ENCODE results near the gene BTBD8. TPM values are rescaled to one million over a fixed set of nuclear protein-coding genes. Genes with fewer than 3 reads are reported as not detected.

Gene BTBD8
- total and polyA plus RNA-seq, 3 donors from 2014 or later: 4.5 to 15.3 (median 14.6) TPM

DNA sequence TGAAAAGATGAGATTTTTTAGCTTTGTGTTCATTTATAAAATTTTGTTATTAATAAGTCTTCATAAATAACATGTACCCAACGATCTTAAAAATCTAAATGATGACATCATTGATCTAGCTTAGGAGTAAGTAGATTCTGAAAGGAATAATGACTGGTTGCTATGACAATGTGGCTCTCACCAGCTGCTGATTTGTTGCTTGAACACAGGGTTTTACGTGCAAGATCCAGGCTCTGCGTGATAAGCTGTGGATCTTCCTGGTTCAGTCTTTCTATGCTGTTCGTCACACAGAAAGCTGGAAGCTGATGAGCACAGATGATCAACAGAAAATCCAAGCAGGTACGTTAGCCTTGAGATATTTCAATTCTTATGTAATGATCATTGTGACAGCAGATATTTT is 88.5 kb downstream of the BTBD8 start:
- Histone ChIP-seq H3K36me3 (ENCODE audit: low read depth, missing control alignments) (no peaks in the 10 kb centered on the region), H3K4me1 (no peaks in the 10 kb centered on the region), H3K27me3 (no peaks in the 10 kb centered on the region), H3K4me3 (no peak overlapping the region), H3K27ac (no peak overlapping the region), H3K9me3 (no peaks in the 10 kb centered on the region)
- intact Hi-C loops (cut with DNase I; ENCODE audit: low total_unique reads): no loop called here
- WGBS, 2 donors: 49 to 58% methylated on average over 5 of the region's 5 CpGs
- no peak for DNase-seq
- TF ChIP-seq, protein P1, sequence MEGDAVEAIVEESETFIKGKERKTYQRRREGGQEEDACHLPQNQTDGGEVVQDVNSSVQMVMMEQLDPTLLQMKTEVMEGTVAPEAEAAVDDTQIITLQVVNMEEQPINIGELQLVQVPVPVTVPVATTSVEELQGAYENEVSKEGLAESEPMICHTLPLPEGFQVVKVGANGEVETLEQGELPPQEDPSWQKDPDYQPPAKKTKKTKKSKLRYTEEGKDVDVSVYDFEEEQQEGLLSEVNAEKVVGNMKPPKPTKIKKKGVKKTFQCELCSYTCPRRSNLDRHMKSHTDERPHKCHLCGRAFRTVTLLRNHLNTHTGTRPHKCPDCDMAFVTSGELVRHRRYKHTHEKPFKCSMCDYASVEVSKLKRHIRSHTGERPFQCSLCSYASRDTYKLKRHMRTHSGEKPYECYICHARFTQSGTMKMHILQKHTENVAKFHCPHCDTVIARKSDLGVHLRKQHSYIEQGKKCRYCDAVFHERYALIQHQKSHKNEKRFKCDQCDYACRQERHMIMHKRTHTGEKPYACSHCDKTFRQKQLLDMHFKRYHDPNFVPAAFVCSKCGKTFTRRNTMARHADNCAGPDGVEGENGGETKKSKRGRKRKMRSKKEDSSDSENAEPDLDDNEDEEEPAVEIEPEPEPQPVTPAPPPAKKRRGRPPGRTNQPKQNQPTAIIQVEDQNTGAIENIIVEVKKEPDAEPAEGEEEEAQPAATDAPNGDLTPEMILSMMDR (IDR thresholded peaks at IDR 0.05): no peak
- TF ChIP-seq POLR2A (IDR thresholded peaks at IDR 0.05): no peak

DNA sequence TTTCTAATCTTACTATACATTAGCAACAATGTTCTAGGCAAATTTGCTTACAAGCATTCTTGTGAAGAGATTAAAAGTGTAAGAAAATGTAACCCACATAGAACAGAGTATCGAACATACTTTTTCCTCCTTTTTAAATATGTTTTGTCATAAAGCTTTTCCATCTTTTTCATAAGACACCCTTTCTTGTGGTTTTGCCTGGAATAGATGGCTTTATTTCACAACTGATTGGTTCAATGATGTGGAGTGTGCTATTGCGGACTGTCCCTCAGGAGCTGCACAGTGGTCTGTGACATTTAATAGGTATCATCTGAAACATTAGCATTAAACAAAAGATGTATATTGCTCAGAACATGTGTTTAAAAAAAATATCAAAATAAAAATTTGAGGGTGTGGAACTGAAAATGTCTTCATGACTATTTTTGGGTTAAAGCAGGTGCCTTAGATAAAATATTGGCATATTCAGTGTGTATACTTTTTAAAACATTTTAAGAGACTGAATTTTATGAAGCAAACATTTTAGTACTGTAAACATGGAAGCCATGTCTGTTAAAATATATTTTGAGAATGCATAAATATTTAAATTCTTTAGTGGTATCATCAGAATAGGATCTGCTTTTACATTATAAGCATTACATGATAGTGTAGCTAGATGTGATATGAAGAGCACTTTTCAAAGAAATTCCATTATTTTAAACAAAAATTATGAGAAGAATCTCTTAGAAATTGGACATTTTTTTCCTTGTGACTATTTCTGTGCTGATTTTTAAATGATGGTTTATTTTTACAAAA is 89.3 kb downstream of the BTBD8 start:
- no peaks in the 10 kb centered on the region for H3K4me1 ChIP-seq
- H3K9me3 ChIP-seq: no peaks in the 10 kb centered on the region
- intact Hi-C loops (cut with DNase I; ENCODE audit: low total_unique reads): no loop called here
- TF ChIP-seq POLR2A (IDR thresholded peaks at IDR 0.05): no peak
- TF ChIP-seq, protein P1 (IDR thresholded peaks at IDR 0.05): no peak
- WGBS, 2 donors: 84 to 86% methylated on average over 2 of the region's 2 CpGs
- no peak for DNase-seq
- H3K4me3 ChIP-seq: no peak overlapping the region
- no peaks in the 10 kb centered on the region for H3K36me3 ChIP-seq (ENCODE audit: low read depth, missing control alignments)
- H3K27me3 ChIP-seq: no peaks in the 10 kb centered on the region
- no peak overlapping the region for H3K27ac ChIP-seq

DNA sequence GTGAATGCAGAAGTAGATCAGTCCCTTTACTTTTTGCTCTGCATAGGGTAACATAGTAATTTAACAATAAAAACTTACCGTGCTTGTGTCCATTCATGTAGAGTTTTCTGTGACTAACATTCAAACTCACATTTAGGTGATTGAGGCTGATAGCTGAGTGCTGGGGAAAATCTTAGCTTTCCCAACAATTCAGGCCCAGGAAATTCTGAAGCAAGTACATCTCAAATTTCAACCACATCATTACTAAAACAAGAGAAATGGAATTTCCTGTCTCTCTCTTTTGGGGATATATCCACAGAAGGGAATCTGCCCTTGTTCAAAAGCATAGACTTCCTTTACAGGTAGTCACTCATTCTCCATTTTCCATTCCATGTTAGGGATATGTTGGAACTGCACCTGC is 104.5 kb downstream of the BTBD8 start:
- Histone ChIP-seq H3K36me3 (ENCODE audit: low read depth, missing control alignments) (no peaks in the 10 kb centered on the region), H3K27me3 (no peaks in the 10 kb centered on the region), H3K4me1 (no peaks in the 10 kb centered on the region), H3K9me3 (no peaks in the 10 kb centered on the region), H3K4me3 (no peak overlapping the region), H3K27ac (no peak overlapping the region)
- intact Hi-C loops (cut with DNase I; ENCODE audit: low total_unique reads): no loop called here
- no peak for DNase-seq
- WGBS, 2 donors: 86 to 91% methylated on average over 1 of the region's 1 CpG
- TF ChIP-seq, protein P1 (IDR thresholded peaks at IDR 0.05): no peak
- TF ChIP-seq POLR2A (IDR thresholded peaks at IDR 0.05): no peak

DNA sequence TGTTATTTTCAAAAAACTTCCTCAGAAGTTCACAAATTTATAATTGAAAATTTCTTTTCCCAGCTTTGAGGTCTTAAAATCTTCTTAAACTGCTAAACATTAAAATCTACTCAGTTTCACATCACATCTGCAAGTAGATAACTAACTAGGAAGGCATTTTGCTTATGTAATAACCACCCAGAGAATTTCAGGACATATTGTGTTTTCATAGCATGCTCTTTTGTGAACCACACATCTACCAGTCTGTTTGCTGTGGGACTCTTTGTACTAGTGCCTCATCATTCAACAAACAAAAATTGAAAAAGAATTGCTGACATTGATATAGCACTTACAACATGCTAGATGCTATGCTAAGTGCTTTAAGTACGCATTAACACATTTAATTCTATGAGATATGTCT is 105.9 kb downstream of the BTBD8 start:
- Histone ChIP-seq H3K27me3 (no peaks in the 10 kb centered on the region), H3K27ac (no peak overlapping the region), H3K4me3 (no peak overlapping the region), H3K36me3 (ENCODE audit: low read depth, missing control alignments) (no peaks in the 10 kb centered on the region), H3K9me3 (no peaks in the 10 kb centered on the region), H3K4me1 (no peaks in the 10 kb centered on the region)
- DNase-seq: no peak
- TF ChIP-seq POLR2A (IDR thresholded peaks at IDR 0.05): no peak
- TF ChIP-seq, protein P1 (IDR thresholded peaks at IDR 0.05): no peak
- 95 to 96% methylated on average over 1 of the region's 1 CpG for WGBS, 2 donors
- intact Hi-C loops (cut with DNase I; ENCODE audit: low total_unique reads): no loop called here

All from testis (tissue), 3 donors.